IMR-90 (cell line): ENCODE data around the gene GPR153. TPM values are rescaled to one million over a fixed set of nuclear protein-coding genes. Genes with fewer than 3 reads are reported as not detected.

ENCODE experiments used
- ATAC-seq: fragments of 200-7000 bp; cut with Tn5 transposase; 2 replicates; pipeline ENCODE4 v1.9.1; 2020; ENCODE audit warnings: low read depth, mild to moderate bottlenecking, moderate library complexity
- BruUV-seq: library from RNA; stranded (reverse); fragments of 400-500 nt; replicated peaks from 2 replicates; lab custom pipeline; 2021; lab: Mats Ljungman, UMichigan
- CTCF ChIA-PET: fragments of 300-600 bp; formaldehyde crosslinking; extraction: SDS; loops from one replicate; lab custom pipeline; 2021; ENCODE audit warnings: antibody characterized with exemption; lab: Yijun Ruan, JAX
- POLR2A ChIA-PET: fragments of 300-600 bp; sonication (Branson Sonifier 250); formaldehyde crosslinking; loops from one replicate; lab custom pipeline; 2022; ENCODE audit warnings: antibody characterized with exemption; ENCODE audit not compliant: unreplicated experiment; lab: Charles Lee
- DNase-seq: peaks from one replicate; pipeline ENCODE4 v3.0.0; 2013
- H2AFZ ChIP-seq: replicated peaks from 2 replicates; pipeline ENCODE3; 2013; ENCODE audit warnings: low read length, mild to moderate bottlenecking; ENCODE audit not compliant: poor library complexity
- H2AK5ac ChIP-seq: 2 replicates; pipeline ENCODE4 v1.6.1; 2013; ENCODE audit warnings: low read depth, low read length, inconsistent platforms
- H2AK9ac ChIP-seq: replicated peaks from 2 replicates; pipeline ENCODE3; 2013; ENCODE audit warnings: mild to moderate bottlenecking, low read depth, low read length, moderate library complexity; ENCODE audit not compliant: poor library complexity
- H2BK120ac ChIP-seq: 2 replicates; pipeline ENCODE4 v1.6.1; 2013; ENCODE audit warnings: low read depth, low read length, inconsistent platforms
- H2BK15ac ChIP-seq: 3 replicates; pipeline ENCODE4 v1.6.1; 2013; ENCODE audit warnings: low read depth, low read length, inconsistent platforms
- H2BK20ac ChIP-seq: 2 replicates; pipeline ENCODE4 v1.6.1; 2013; ENCODE audit warnings: low read depth, mild to moderate bottlenecking, inconsistent platforms, low read length, moderate library complexity
- H2BK5ac ChIP-seq: 2 replicates; pipeline ENCODE4 v1.6.1; 2013; ENCODE audit warnings: mild to moderate bottlenecking, low read depth, low read length, inconsistent platforms; ENCODE audit not compliant: poor library complexity, severe bottlenecking
- H3K14ac ChIP-seq: replicated peaks from 2 replicates; pipeline ENCODE4 v1.6.1; 2013; ENCODE audit warnings: low read depth, low read length, inconsistent platforms
- H3K18ac ChIP-seq: 2 replicates; pipeline ENCODE4 v1.6.1; 2013; ENCODE audit warnings: low read depth, low read length, control low read depth
- H3K23ac ChIP-seq: 2 replicates; pipeline ENCODE4 v1.6.1; 2013; ENCODE audit warnings: low read depth, low read length, inconsistent platforms
- H3K27ac ChIP-seq: 2 replicates; pipeline ENCODE4 v1.5.1; 2013; ENCODE audit warnings: mild to moderate bottlenecking, control low read depth, low read length; ENCODE audit not compliant: insufficient read depth
- H3K27me3 ChIP-seq: 2 replicates; pipeline ENCODE4 v1.6.1; 2013; ENCODE audit warnings: low read length; ENCODE audit not compliant: control insufficient read depth, insufficient read depth
- H3K36me3 ChIP-seq: 2 replicates; pipeline ENCODE4 v1.6.1; 2013; ENCODE audit warnings: low read length, mixed read lengths; ENCODE audit not compliant: control insufficient read depth, insufficient read depth
- H3K4ac ChIP-seq: 2 replicates; pipeline ENCODE4 v1.6.1; 2013; ENCODE audit warnings: low read depth, low read length, inconsistent platforms
- H3K4me1 ChIP-seq: 2 replicates; pipeline ENCODE4 v1.6.1; 2013; ENCODE audit warnings: low read length, mixed read lengths; ENCODE audit not compliant: control insufficient read depth, insufficient read depth
- H3K4me2 ChIP-seq: 2 replicates; pipeline ENCODE4 v1.6.1; 2013; ENCODE audit warnings: low read depth, mild to moderate bottlenecking, control low read depth, low read length, moderate library complexity
- H3K4me3 ChIP-seq: 2 replicates; pipeline ENCODE4 v1.5.1; 2013; ENCODE audit warnings: low read depth, mild to moderate bottlenecking, control low read depth, low read length, moderate library complexity; ENCODE audit not compliant: insufficient read depth
- H3K56ac ChIP-seq: 2 replicates; pipeline ENCODE4 v1.6.1; 2013; ENCODE audit warnings: low read length, inconsistent platforms; ENCODE audit not compliant: insufficient read depth; ENCODE audit errors: extremely low read depth
- H3K79me1 ChIP-seq, 2 experiments: 2 replicates each; pipeline ENCODE4 v1.6.1; 2013; ENCODE audit warnings: low read length in 2 of 2, inconsistent platforms in 1 of 2, low read depth in 1 of 2
- H3K9ac ChIP-seq: 2 replicates; pipeline ENCODE4 v1.6.1; 2013; ENCODE audit warnings: low read depth, low read length, control low read depth
- H3K9me1 ChIP-seq: 2 replicates; pipeline ENCODE4 v1.6.1; 2013; ENCODE audit warnings: low read length, inconsistent platforms; ENCODE audit not compliant: insufficient read depth
- H3K9me3 ChIP-seq: 2 replicates; pipeline ENCODE4 v1.6.1; 2013; ENCODE audit warnings: low read length; ENCODE audit not compliant: control insufficient read depth, insufficient read depth
- H4K20me1 ChIP-seq: 2 replicates; pipeline ENCODE4 v1.6.1; 2013; ENCODE audit warnings: low read length, inconsistent platforms; ENCODE audit not compliant: insufficient read depth
- H4K5ac ChIP-seq: 2 replicates; pipeline ENCODE4 v1.6.1; 2013; ENCODE audit warnings: mild to moderate bottlenecking, low read depth, low read length, control low read depth
- H4K8ac ChIP-seq, 2 experiments: 2 replicates each; pipeline ENCODE4 v1.6.1; 2013; ENCODE audit warnings: low read depth in 2 of 2, low read length in 2 of 2, control low read depth in 1 of 2, inconsistent platforms in 1 of 2
- H4K91ac ChIP-seq: 2 replicates; pipeline ENCODE4 v1.6.1; 2013; ENCODE audit warnings: low read depth, low read length, inconsistent platforms; ENCODE audit not compliant: insufficient read depth
- BHLHE40 ChIP-seq: fragments of 150-350 bp; IDR thresholded peaks from 2 replicates; pipeline ENCODE4 v1.6.1; 2016; ENCODE audit warnings: mild to moderate bottlenecking, low read depth, low read length
- CEBPB ChIP-seq: IDR thresholded peaks from 2 replicates; pipeline ENCODE4 v1.6.1; 2012; ENCODE audit warnings: low read depth, low read length, improper control_type of control experiment
- CHD1 ChIP-seq: IDR thresholded peaks from 2 replicates; pipeline ENCODE4 v1.6.1; 2012; ENCODE audit warnings: low read depth, low read length, improper control_type of control experiment
- CTCF ChIP-seq: conservative IDR thresholded peaks from 2 replicates; pipeline ENCODE4 v1.5.1; 2012; ENCODE audit warnings: mild to moderate bottlenecking, low read depth, low read length, improper control_type of control experiment
- FOS ChIP-seq: fragments of 150-350 bp; IDR thresholded peaks from 2 replicates; pipeline ENCODE4 v1.6.1; 2016; ENCODE audit warnings: low read depth, low read length
- MAZ ChIP-seq: IDR thresholded peaks from 2 replicates; pipeline ENCODE4 v1.6.1; 2012; ENCODE audit warnings: low read depth, mild to moderate bottlenecking, low read length, improper control_type of control experiment, moderate library complexity, borderline replicate concordance
- MXI1 ChIP-seq: IDR thresholded peaks from 2 replicates; pipeline ENCODE4 v1.6.1; 2012; ENCODE audit warnings: low read depth, mild to moderate bottlenecking, low read length, moderate library complexity, borderline replicate concordance
- NFE2L2 ChIP-seq: fragments of 150-350 bp; IDR thresholded peaks from 2 replicates; pipeline ENCODE4 v1.6.1; 2016; ENCODE audit warnings: low read depth, mild to moderate bottlenecking, low read length
- POLR2A ChIP-seq: IDR thresholded peaks from 2 replicates; pipeline ENCODE4 v1.6.1; 2012; ENCODE audit warnings: mild to moderate bottlenecking, low read depth, low read length
- RAD21 ChIP-seq: IDR thresholded peaks from 2 replicates; pipeline ENCODE4 v1.6.1; 2012; ENCODE audit warnings: low read length, improper control_type of control experiment
- RCOR1 ChIP-seq: IDR thresholded peaks from 2 replicates; pipeline ENCODE4 v1.6.1; 2012; ENCODE audit warnings: mild to moderate bottlenecking, low read length, improper control_type of control experiment; ENCODE audit not compliant: insufficient replicate concordance
- RFX5 ChIP-seq: IDR thresholded peaks from 2 replicates; pipeline ENCODE4 v1.8.0; 2012; ENCODE audit warnings: low read depth, mild to moderate bottlenecking, low read length, moderate library complexity
- SMC3 ChIP-seq: fragments of 150-350 bp; IDR thresholded peaks from 2 replicates; pipeline ENCODE4 v1.6.1; 2016; ENCODE audit warnings: low read depth, mild to moderate bottlenecking, antibody characterized with exemption, low read length, moderate library complexity
- WGBS, 2 experiments: methylation state at CpG; one replicate each; pipeline versions ENCODE4 v1.1.5 to v1.1.7; 2013; ENCODE audit warnings: missing lambda C conversion rate in 2 of 2; ENCODE audit not compliant: insufficient read length in 1 of 2; ENCODE audit errors: extremely low coverage in 2 of 2; 5-methylcytosine and 5-hydroxymethylcytosine counted together
- dilution Hi-C: fragments of 300-500 bp; cut with HindIII; formaldehyde crosslinking; loops from one replicate; pipeline ENCODE4 v1.14.3; 2018; ENCODE audit warnings: low sequenced_read_pairs; ENCODE audit not compliant: unreplicated experiment
- in situ Hi-C: fragments of 300-500 bp; cut with MboI; formaldehyde crosslinking; loops from 3 replicates; pipeline ENCODE4 v1.14.3; 2019; ENCODE audit warnings: low sequenced_read_pairs, inconsistent platforms, mixed read lengths
- intact Hi-C: fragments of 100-400 bp; cut with micrococcal nuclease; formaldehyde crosslinking; loops from 2 replicates; pipeline ENCODE4 v1.10.0; 2022
- polyA plus RNA-seq, 3 experiments: library from polyadenylated mRNA; depleted of rRNA; stranded (reverse); fragments of >200 nt; gene quantifications; 2 replicates each; pipeline ENCODE4 v1.2.3, GENCODE V29; 2012; ENCODE audit warnings: low replicate concordance in 1 of 3
- total RNA-seq: library from RNA; depleted of rRNA; stranded (reverse); fragments of >200 nt; gene quantifications from 2 replicates; pipeline ENCODE4 v1.2.3, GENCODE V29; 2012

Gene GPR153
- total and polyA plus RNA-seq, 2 of the 4 experiments (the other 2 are of a cell fraction) = 1.8 to 5.2 TPM

DNA sequence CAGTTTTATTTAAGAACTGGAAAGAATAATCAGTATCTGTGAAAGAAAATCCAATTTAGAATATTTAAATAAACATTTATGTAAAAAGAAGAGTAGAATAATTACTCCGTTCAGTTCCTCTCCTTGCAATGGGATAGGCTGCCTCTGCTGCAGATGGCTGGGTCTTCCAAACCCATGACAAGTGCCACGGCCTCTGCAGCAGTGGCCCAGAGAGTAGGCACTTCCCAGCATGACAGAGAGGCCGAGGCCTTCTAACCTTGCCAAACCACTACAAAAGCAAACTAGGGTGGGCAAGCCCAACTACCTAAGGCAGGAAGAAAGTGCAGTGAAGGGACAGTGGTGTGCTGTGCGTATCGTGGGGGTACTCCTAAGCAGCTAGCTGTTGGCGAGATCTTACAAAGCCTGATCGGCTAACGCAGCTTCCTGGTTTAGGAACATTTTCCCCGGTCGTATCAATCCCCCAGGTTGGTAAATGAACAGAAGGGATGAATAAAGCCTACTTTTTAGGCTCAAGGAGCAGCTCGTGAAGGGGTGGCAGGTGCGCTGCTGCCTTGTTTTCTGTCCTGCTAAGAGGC is 39.6 kb downstream of the GPR153 start:
- no TSS peak for BruUV-seq
- no peak for DNase-seq
- CTCF ChIA-PET = interaction anchor here (0.7 kb wide), 1 partner anchor 14 kb away, joined by 3 read pairs; no protein-coding TSS in a partner anchor

More for the DNA sequence above, 39.6 kb downstream of the GPR153 start:
- in situ Hi-C loops = no loop called here
- no peak overlapping the region for H2AK5ac ChIP-seq
- no peak overlapping the region for H3K56ac ChIP-seq
- no peak overlapping the region for H2BK15ac ChIP-seq
- H3K4me3 ChIP-seq = no peak overlapping the region
- no peak overlapping the region for H2BK120ac ChIP-seq
- no peaks in the 10 kb centered on the region for H3K9me3 ChIP-seq
- H2BK5ac ChIP-seq = no peak overlapping the region
- no peaks in the 10 kb centered on the region; the same call in 1 of the 2 replicates for H4K20me1 ChIP-seq
- POLR2A ChIA-PET = no interaction called here
- no peak overlapping the region for H3K4me2 ChIP-seq
- H3K18ac ChIP-seq = no peak overlapping the region
- H3K23ac ChIP-seq = no peak overlapping the region
- ATAC-seq = no peak
- no peak overlapping the region for H2BK20ac ChIP-seq
- H3K36me3 ChIP-seq = peaks cover 30% of the 10 kb centered on the region
- no peak overlapping the region for H4K5ac ChIP-seq
- no peaks in the 10 kb centered on the region; the same call in 1 of the 2 replicates for H3K9me1 ChIP-seq
- intact Hi-C loops = no loop called here
- no peaks in the 10 kb centered on the region for H3K27me3 ChIP-seq
- no peaks in the 10 kb centered on the region for H3K4me1 ChIP-seq
- H2AK9ac ChIP-seq = no peak overlapping the region
- no peak overlapping the region for H3K4ac ChIP-seq
- H4K8ac ChIP-seq = no peak overlapping the region
- WGBS, 2 experiments = 100% methylated on average over 2 of the region's 12 CpGs; no CpG with 5 or more reads in 1 of the 2 experiments
- H3K27ac ChIP-seq = no peak overlapping the region
- H2AFZ ChIP-seq = no peak overlapping the region
- TF ChIP-seq POLR2A (no peak), RCOR1 (no peak), CEBPB (no peak), CTCF (no peak), FOS (no peak), CHD1 (no peak), BHLHE40 (no peak), SMC3 (no peak), NFE2L2 (no peak), RAD21 (no peak), RFX5 (no peak), MXI1 (no peak), MAZ (no peak)
- no peak overlapping the region for H4K91ac ChIP-seq
- H3K79me1 ChIP-seq = peaks cover 0 to 2% of the 10 kb centered on the region in 2 experiments; a peak in 1 of 4 replicates
- no peak overlapping the region for H3K14ac ChIP-seq
- dilution Hi-C loops = no loop called here
- H3K9ac ChIP-seq = no peak overlapping the region
